DND-41 (cell line): ENCODE results near the gene TPO.

Source experiments
- ATAC-seq: fragments of 200-7000 bp; cut with Tn5 transposase; 3 replicates; pipeline ENCODE4 v1.9.1; 2021; ENCODE audit warnings: low read depth; ENCODE audit not compliant: insufficient read depth
- DNase-seq: peaks from one replicate; pipeline ENCODE4 v3.0.0-alpha.2; 2020
- H2AFZ ChIP-seq: 2 replicates; pipeline ENCODE4 v1.6.0; 2012; ENCODE audit warnings: low read depth, low read length
- H3K27ac ChIP-seq: 2 replicates; pipeline ENCODE4 v1.5.1; 2012; ENCODE audit warnings: low read length, inconsistent platforms
- H3K27me3 ChIP-seq: fragments of 200-600 bp; sonication (generic); 2 replicates; pipeline ENCODE4 v1.6.0; 2012; ENCODE audit warnings: low read length, mild to moderate bottlenecking, inconsistent platforms; ENCODE audit not compliant: insufficient read depth, poor library complexity
- H3K36me3 ChIP-seq: 2 replicates; pipeline ENCODE4 v1.5.1; 2012; ENCODE audit warnings: low read length, inconsistent platforms; ENCODE audit not compliant: insufficient read depth
- H3K4me1 ChIP-seq: 2 replicates; pipeline ENCODE4 v1.5.1; 2012; ENCODE audit warnings: mild to moderate bottlenecking, low read length; ENCODE audit not compliant: insufficient read depth
- H3K4me2 ChIP-seq: 2 replicates; pipeline ENCODE4 v1.6.0; 2012; ENCODE audit warnings: mild to moderate bottlenecking, moderate library complexity, low read length, inconsistent platforms; ENCODE audit not compliant: insufficient read depth
- H3K4me3 ChIP-seq, 2 experiments: fragments of 200-600 bp in 1 of 2; shearing (Covaris generic) in 1 of 2; 2 replicates each; pipeline ENCODE4 v1.5.1; 2012 to 2016; ENCODE audit warnings: inconsistent platforms in 2 of 2, low read length in 2 of 2, mild to moderate bottlenecking in 2 of 2, low read depth in 1 of 2, moderate library complexity in 1 of 2
- H3K79me2 ChIP-seq: 2 replicates; pipeline ENCODE4 v1.6.0; 2012; ENCODE audit warnings: low read length, inconsistent platforms; ENCODE audit not compliant: insufficient read depth
- H3K9ac ChIP-seq: 2 replicates; pipeline ENCODE4 v1.6.0; 2012; ENCODE audit warnings: low read depth, mild to moderate bottlenecking, inconsistent platforms, low read length, moderate library complexity
- H3K9me3 ChIP-seq: 2 replicates; pipeline ENCODE4 v1.5.1; 2012; ENCODE audit warnings: low read length, moderate library complexity, mild to moderate bottlenecking, inconsistent platforms; ENCODE audit not compliant: insufficient read depth, severe bottlenecking
- H4K20me1 ChIP-seq: 2 replicates; pipeline ENCODE4 v1.6.0; 2012; ENCODE audit warnings: low read length; ENCODE audit not compliant: insufficient read depth
- CTCF ChIP-seq: IDR thresholded peaks from 2 replicates; pipeline ENCODE4 v1.5.1; 2012; ENCODE audit warnings: borderline replicate concordance, low read length, moderate library complexity, mild to moderate bottlenecking; ENCODE audit not compliant: poor library complexity, severe bottlenecking; ENCODE audit errors: extremely low read depth
- EZH2 ChIP-seq: IDR thresholded peaks from 3 replicates; pipeline ENCODE4 v1.6.1; 2012; ENCODE audit warnings: borderline replicate concordance, low read depth, mild to moderate bottlenecking, moderate library complexity, low read length, inconsistent platforms; ENCODE audit not compliant: severe bottlenecking

Gene TPO

GRCh38 chr2:1541040-1541439 lies 127.8 kb downstream of the TPO start:
- Histone ChIP-seq H3K27me3 (no peaks in the 10 kb centered on the region), H3K4me2 (no peak overlapping the region), H3K79me2 (no peaks in the 10 kb centered on the region), H3K4me1 (peaks cover 5% of the 10 kb centered on the region), H3K9me3 (no peaks in the 10 kb centered on the region), H4K20me1 (no peaks in the 10 kb centered on the region), H3K9ac (no peak overlapping the region), H3K27ac (no peak overlapping the region), H3K36me3 (no peaks in the 10 kb centered on the region), H2AFZ (no peak overlapping the region), H3K4me3 (no peak overlapping the region)
- DNase-seq (no peak), ATAC-seq (no peak)
- TF ChIP-seq CTCF (no peak), EZH2 (no peak)

- ATAC-seq: no peak
- Histone ChIP-seq H3K4me3 (no peak overlapping the region), H3K36me3 (no peaks in the 10 kb centered on the region), H3K9ac (no peak overlapping the region), H3K79me2 (no peaks in the 10 kb centered on the region), H2AFZ (no peak overlapping the region), H3K27me3 (no peaks in the 10 kb centered on the region), H4K20me1 (no peaks in the 10 kb centered on the region), H3K9me3 (no peaks in the 10 kb centered on the region), H3K4me2 (no peak overlapping the region), H3K4me1 (peaks cover 5% of the 10 kb centered on the region), H3K27ac (no peak overlapping the region)
- TF ChIP-seq EZH2 (no peak), CTCF (no peak)
- DNase-seq: no peak
These were observed 128.7 kb downstream of the TPO start for GRCh38 chr2:1541819-1542475.

GRCh38 chr2:1542971-1543370 lies 129.7 kb downstream of the TPO start:
- Histone ChIP-seq H3K27me3 (no peaks in the 10 kb centered on the region), H3K9me3 (no peaks in the 10 kb centered on the region), H3K9ac (no peak overlapping the region), H3K4me3 (no peak overlapping the region), H3K79me2 (no peaks in the 10 kb centered on the region), H3K4me1 (peaks cover 5% of the 10 kb centered on the region), H3K4me2 (no peak overlapping the region), H4K20me1 (no peaks in the 10 kb centered on the region), H3K36me3 (no peaks in the 10 kb centered on the region), H2AFZ (no peak overlapping the region), H3K27ac (no peak overlapping the region)
- ATAC-seq (no peak), DNase-seq (no peak)
- no peak for TF ChIP-seq EZH2
- TF ChIP-seq CTCF: no peak
